IMR-90 (cell line): Measurements from ENCODE around the gene UCK2. TPM values are rescaled to one million over a fixed set of nuclear protein-coding genes. Genes with fewer than 3 reads are reported as not detected.

Source experiments
- ATAC-seq: fragments of 200-7000 bp; cut with Tn5 transposase; 2 replicates; pipeline ENCODE4 v1.9.1; 2020; ENCODE audit warnings: low read depth, mild to moderate bottlenecking, moderate library complexity
- BruUV-seq: library from RNA; stranded (reverse); fragments of 400-500 nt; replicated peaks from 2 replicates; lab custom pipeline; 2021; lab: Mats Ljungman, UMichigan
- CTCF ChIA-PET: fragments of 300-600 bp; formaldehyde crosslinking; extraction: SDS; loops from one replicate; lab custom pipeline; 2021; ENCODE audit warnings: antibody characterized with exemption; lab: Yijun Ruan, JAX
- POLR2A ChIA-PET: fragments of 300-600 bp; sonication (Branson Sonifier 250); formaldehyde crosslinking; loops from one replicate; lab custom pipeline; 2022; ENCODE audit warnings: antibody characterized with exemption; ENCODE audit not compliant: unreplicated experiment; lab: Charles Lee
- DNase-seq: peaks from one replicate; pipeline ENCODE4 v3.0.0; 2013
- H2AFZ ChIP-seq: replicated peaks from 2 replicates; pipeline ENCODE3; 2013; ENCODE audit warnings: low read length, mild to moderate bottlenecking; ENCODE audit not compliant: poor library complexity
- H2AK5ac ChIP-seq: 2 replicates; pipeline ENCODE4 v1.6.1; 2013; ENCODE audit warnings: low read depth, low read length, inconsistent platforms
- H2AK9ac ChIP-seq: replicated peaks from 2 replicates; pipeline ENCODE3; 2013; ENCODE audit warnings: mild to moderate bottlenecking, low read depth, low read length, moderate library complexity; ENCODE audit not compliant: poor library complexity
- H2BK120ac ChIP-seq: 2 replicates; pipeline ENCODE4 v1.6.1; 2013; ENCODE audit warnings: low read depth, low read length, inconsistent platforms
- H2BK15ac ChIP-seq: 3 replicates; pipeline ENCODE4 v1.6.1; 2013; ENCODE audit warnings: low read depth, low read length, inconsistent platforms
- H2BK20ac ChIP-seq: 2 replicates; pipeline ENCODE4 v1.6.1; 2013; ENCODE audit warnings: low read depth, mild to moderate bottlenecking, inconsistent platforms, low read length, moderate library complexity
- H2BK5ac ChIP-seq: 2 replicates; pipeline ENCODE4 v1.6.1; 2013; ENCODE audit warnings: mild to moderate bottlenecking, low read depth, low read length, inconsistent platforms; ENCODE audit not compliant: poor library complexity, severe bottlenecking
- H3K14ac ChIP-seq: replicated peaks from 2 replicates; pipeline ENCODE4 v1.6.1; 2013; ENCODE audit warnings: low read depth, low read length, inconsistent platforms
- H3K18ac ChIP-seq: 2 replicates; pipeline ENCODE4 v1.6.1; 2013; ENCODE audit warnings: low read depth, low read length, control low read depth
- H3K23ac ChIP-seq: 2 replicates; pipeline ENCODE4 v1.6.1; 2013; ENCODE audit warnings: low read depth, low read length, inconsistent platforms
- H3K27ac ChIP-seq: 2 replicates; pipeline ENCODE4 v1.5.1; 2013; ENCODE audit warnings: mild to moderate bottlenecking, control low read depth, low read length; ENCODE audit not compliant: insufficient read depth
- H3K27me3 ChIP-seq: 2 replicates; pipeline ENCODE4 v1.6.1; 2013; ENCODE audit warnings: low read length; ENCODE audit not compliant: control insufficient read depth, insufficient read depth
- H3K36me3 ChIP-seq: 2 replicates; pipeline ENCODE4 v1.6.1; 2013; ENCODE audit warnings: low read length, mixed read lengths; ENCODE audit not compliant: control insufficient read depth, insufficient read depth
- H3K4ac ChIP-seq: 2 replicates; pipeline ENCODE4 v1.6.1; 2013; ENCODE audit warnings: low read depth, low read length, inconsistent platforms
- H3K4me1 ChIP-seq: 2 replicates; pipeline ENCODE4 v1.6.1; 2013; ENCODE audit warnings: low read length, mixed read lengths; ENCODE audit not compliant: control insufficient read depth, insufficient read depth
- H3K4me2 ChIP-seq: 2 replicates; pipeline ENCODE4 v1.6.1; 2013; ENCODE audit warnings: low read depth, mild to moderate bottlenecking, control low read depth, low read length, moderate library complexity
- H3K4me3 ChIP-seq: 2 replicates; pipeline ENCODE4 v1.5.1; 2013; ENCODE audit warnings: low read depth, mild to moderate bottlenecking, control low read depth, low read length, moderate library complexity; ENCODE audit not compliant: insufficient read depth
- H3K56ac ChIP-seq: 2 replicates; pipeline ENCODE4 v1.6.1; 2013; ENCODE audit warnings: low read length, inconsistent platforms; ENCODE audit not compliant: insufficient read depth; ENCODE audit errors: extremely low read depth
- H3K79me1 ChIP-seq, 2 experiments: 2 replicates each; pipeline ENCODE4 v1.6.1; 2013; ENCODE audit warnings: low read length in 2 of 2, inconsistent platforms in 1 of 2, low read depth in 1 of 2
- H3K9ac ChIP-seq: 2 replicates; pipeline ENCODE4 v1.6.1; 2013; ENCODE audit warnings: low read depth, low read length, control low read depth
- H3K9me1 ChIP-seq: 2 replicates; pipeline ENCODE4 v1.6.1; 2013; ENCODE audit warnings: low read length, inconsistent platforms; ENCODE audit not compliant: insufficient read depth
- H3K9me3 ChIP-seq: 2 replicates; pipeline ENCODE4 v1.6.1; 2013; ENCODE audit warnings: low read length; ENCODE audit not compliant: control insufficient read depth, insufficient read depth
- H4K20me1 ChIP-seq: 2 replicates; pipeline ENCODE4 v1.6.1; 2013; ENCODE audit warnings: low read length, inconsistent platforms; ENCODE audit not compliant: insufficient read depth
- H4K5ac ChIP-seq: 2 replicates; pipeline ENCODE4 v1.6.1; 2013; ENCODE audit warnings: mild to moderate bottlenecking, low read depth, low read length, control low read depth
- H4K8ac ChIP-seq, 2 experiments: 2 replicates each; pipeline ENCODE4 v1.6.1; 2013; ENCODE audit warnings: low read depth in 2 of 2, low read length in 2 of 2, control low read depth in 1 of 2, inconsistent platforms in 1 of 2
- H4K91ac ChIP-seq: 2 replicates; pipeline ENCODE4 v1.6.1; 2013; ENCODE audit warnings: low read depth, low read length, inconsistent platforms; ENCODE audit not compliant: insufficient read depth
- BHLHE40 ChIP-seq: fragments of 150-350 bp; IDR thresholded peaks from 2 replicates; pipeline ENCODE4 v1.6.1; 2016; ENCODE audit warnings: mild to moderate bottlenecking, low read depth, low read length
- CEBPB ChIP-seq: IDR thresholded peaks from 2 replicates; pipeline ENCODE4 v1.6.1; 2012; ENCODE audit warnings: low read depth, low read length, improper control_type of control experiment
- CHD1 ChIP-seq: IDR thresholded peaks from 2 replicates; pipeline ENCODE4 v1.6.1; 2012; ENCODE audit warnings: low read depth, low read length, improper control_type of control experiment
- CTCF ChIP-seq: conservative IDR thresholded peaks from 2 replicates; pipeline ENCODE4 v1.5.1; 2012; ENCODE audit warnings: mild to moderate bottlenecking, low read depth, low read length, improper control_type of control experiment
- FOS ChIP-seq: fragments of 150-350 bp; IDR thresholded peaks from 2 replicates; pipeline ENCODE4 v1.6.1; 2016; ENCODE audit warnings: low read depth, low read length
- MAFK ChIP-seq: IDR thresholded peaks from 2 replicates; pipeline ENCODE4 v1.6.1; 2012; ENCODE audit warnings: low read depth, low read length, improper control_type of control experiment
- MAZ ChIP-seq: IDR thresholded peaks from 2 replicates; pipeline ENCODE4 v1.6.1; 2012; ENCODE audit warnings: low read depth, mild to moderate bottlenecking, low read length, improper control_type of control experiment, moderate library complexity, borderline replicate concordance
- MXI1 ChIP-seq: IDR thresholded peaks from 2 replicates; pipeline ENCODE4 v1.6.1; 2012; ENCODE audit warnings: low read depth, mild to moderate bottlenecking, low read length, moderate library complexity, borderline replicate concordance
- NFE2L2 ChIP-seq: fragments of 150-350 bp; IDR thresholded peaks from 2 replicates; pipeline ENCODE4 v1.6.1; 2016; ENCODE audit warnings: low read depth, mild to moderate bottlenecking, low read length
- POLR2A ChIP-seq: IDR thresholded peaks from 2 replicates; pipeline ENCODE4 v1.6.1; 2012; ENCODE audit warnings: mild to moderate bottlenecking, low read depth, low read length
- RAD21 ChIP-seq: IDR thresholded peaks from 2 replicates; pipeline ENCODE4 v1.6.1; 2012; ENCODE audit warnings: low read length, improper control_type of control experiment
- RCOR1 ChIP-seq: IDR thresholded peaks from 2 replicates; pipeline ENCODE4 v1.6.1; 2012; ENCODE audit warnings: mild to moderate bottlenecking, low read length, improper control_type of control experiment; ENCODE audit not compliant: insufficient replicate concordance
- RFX5 ChIP-seq: IDR thresholded peaks from 2 replicates; pipeline ENCODE4 v1.8.0; 2012; ENCODE audit warnings: low read depth, mild to moderate bottlenecking, low read length, moderate library complexity
- SMC3 ChIP-seq: fragments of 150-350 bp; IDR thresholded peaks from 2 replicates; pipeline ENCODE4 v1.6.1; 2016; ENCODE audit warnings: low read depth, mild to moderate bottlenecking, antibody characterized with exemption, low read length, moderate library complexity
- USF2 ChIP-seq: fragments of 150-350 bp; IDR thresholded peaks from 2 replicates; pipeline ENCODE4 v1.6.1; 2017; ENCODE audit warnings: mild to moderate bottlenecking, antibody characterized with exemption, low read length, low read depth
- WGBS, 2 experiments: methylation state at CpG; one replicate each; pipeline versions ENCODE4 v1.1.5 to v1.1.7; 2013; ENCODE audit warnings: missing lambda C conversion rate in 2 of 2; ENCODE audit not compliant: insufficient read length in 1 of 2; ENCODE audit errors: extremely low coverage in 2 of 2; 5-methylcytosine and 5-hydroxymethylcytosine counted together
- dilution Hi-C: fragments of 300-500 bp; cut with HindIII; formaldehyde crosslinking; loops from one replicate; pipeline ENCODE4 v1.14.3; 2018; ENCODE audit warnings: low sequenced_read_pairs; ENCODE audit not compliant: unreplicated experiment
- in situ Hi-C: fragments of 300-500 bp; cut with MboI; formaldehyde crosslinking; loops from 3 replicates; pipeline ENCODE4 v1.14.3; 2019; ENCODE audit warnings: low sequenced_read_pairs, inconsistent platforms, mixed read lengths
- intact Hi-C: fragments of 100-400 bp; cut with micrococcal nuclease; formaldehyde crosslinking; loops from 2 replicates; pipeline ENCODE4 v1.10.0; 2022
- polyA plus RNA-seq, 3 experiments: library from polyadenylated mRNA; depleted of rRNA; stranded (reverse); fragments of >200 nt; gene quantifications; 2 replicates each; pipeline ENCODE4 v1.2.3, GENCODE V29; 2012; ENCODE audit warnings: low replicate concordance in 1 of 3
- total RNA-seq: library from RNA; depleted of rRNA; stranded (reverse); fragments of >200 nt; gene quantifications from 2 replicates; pipeline ENCODE4 v1.2.3, GENCODE V29; 2012
- TF ChIP-seq, protein P1 (sequence below): fragments of 150-350 bp; IDR thresholded peaks from 2 replicates; pipeline ENCODE4 v1.6.1; 2016; ENCODE audit warnings: low read depth, mild to moderate bottlenecking, low read length, moderate library complexity, borderline replicate concordance

UCK2 gene
- total and polyA plus RNA-seq, 2 of the 4 experiments (the other 2 are of a cell fraction), result 83.0 to 87.8 TPM

DNA sequence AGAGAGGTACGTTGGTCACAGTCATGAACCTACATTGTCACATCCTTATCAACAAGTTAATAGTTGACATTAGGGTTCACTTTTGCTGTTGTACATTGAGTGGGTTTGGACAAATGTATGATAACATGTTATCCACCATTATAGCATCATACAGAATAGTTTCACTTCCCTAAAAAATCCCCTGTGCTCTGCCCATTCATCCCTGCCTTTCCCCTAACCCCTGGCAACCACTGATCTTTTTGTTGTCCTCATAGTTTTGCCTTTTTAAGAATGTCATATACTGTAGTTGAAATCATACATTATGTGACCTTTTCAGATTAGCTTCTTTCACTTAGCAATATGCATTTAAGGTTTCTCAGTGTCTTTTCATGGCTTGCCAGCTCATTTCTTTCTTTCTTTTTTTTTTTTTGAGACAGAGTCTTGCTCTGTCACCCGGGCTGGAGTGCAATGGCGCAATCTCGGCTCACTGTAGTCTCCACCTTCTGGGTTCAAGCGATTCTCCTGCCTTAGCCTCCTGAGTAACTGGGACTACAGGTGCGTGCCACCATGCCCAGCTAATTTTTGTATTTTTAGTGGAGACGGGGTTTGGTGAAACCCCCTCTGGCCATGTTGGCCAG, 50.6 kb downstream of the UCK2 start:
- Histone ChIP-seq H3K79me1 (peaks cover 54 to 71% of the 10 kb centered on the region in 2 experiments), H3K23ac (no peak overlapping the region), H2BK5ac (no peak overlapping the region), H2BK120ac (no peak overlapping the region), H3K9me3 (no peaks in the 10 kb centered on the region; the same call in 1 of the 2 replicates), H3K9ac (no peak overlapping the region), H3K4me3 (no peak overlapping the region), H3K56ac (no peak overlapping the region), H2AFZ (no peak overlapping the region), H2BK20ac (no peak overlapping the region), H4K5ac (no peak overlapping the region), H3K14ac (no peak overlapping the region), H3K4me1 (no peaks in the 10 kb centered on the region), H2AK9ac (no peak overlapping the region), H2AK5ac (no peak overlapping the region), H3K4ac (no peak overlapping the region), H4K20me1 (peaks cover 29% of the 10 kb centered on the region; the same call in 1 of the 2 replicates), H3K36me3 (no peaks in the 10 kb centered on the region), H2BK15ac (no peak overlapping the region), H3K18ac (no peak overlapping the region), H3K4me2 (no peak overlapping the region), H3K27me3 (no peaks in the 10 kb centered on the region), H4K8ac (no peak overlapping the region), H3K27ac (no peak overlapping the region), H4K91ac (no peak overlapping the region), H3K9me1 (no peaks in the 10 kb centered on the region)
- DNase-seq (no peak), ATAC-seq (no peak)
- BruUV-seq, result no TSS peak
- in situ Hi-C loops, result no loop called here
- 100% methylated on average over 2 of the region's 7 CpGs; no CpG with 5 or more reads in 1 of the 2 experiments for WGBS, 2 experiments
- TF ChIP-seq CEBPB (no peak), POLR2A (no peak), MAZ (no peak), MAFK (no peak), CTCF (no peak), RAD21 (no peak), USF2 (no peak), MXI1 (no peak), RCOR1 (no peak), CHD1 (no peak), FOS (no peak), RFX5 (no peak), BHLHE40 (no peak), SMC3 (no peak), NFE2L2 (no peak)
- TF ChIP-seq, protein P1, sequence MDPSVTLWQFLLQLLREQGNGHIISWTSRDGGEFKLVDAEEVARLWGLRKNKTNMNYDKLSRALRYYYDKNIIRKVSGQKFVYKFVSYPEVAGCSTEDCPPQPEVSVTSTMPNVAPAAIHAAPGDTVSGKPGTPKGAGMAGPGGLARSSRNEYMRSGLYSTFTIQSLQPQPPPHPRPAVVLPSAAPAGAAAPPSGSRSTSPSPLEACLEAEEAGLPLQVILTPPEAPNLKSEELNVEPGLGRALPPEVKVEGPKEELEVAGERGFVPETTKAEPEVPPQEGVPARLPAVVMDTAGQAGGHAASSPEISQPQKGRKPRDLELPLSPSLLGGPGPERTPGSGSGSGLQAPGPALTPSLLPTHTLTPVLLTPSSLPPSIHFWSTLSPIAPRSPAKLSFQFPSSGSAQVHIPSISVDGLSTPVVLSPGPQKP, result no peak
- POLR2A ChIA-PET, result no interaction called here
- CTCF ChIA-PET, result no interaction called here
- intact Hi-C loops, result no loop called here
- dilution Hi-C loops, result no loop called here
